HepG2 (cell line): ENCODE measurements around the gene OBP2B. TPM values are rescaled to one million over a fixed set of nuclear protein-coding genes. Genes with fewer than 3 reads are reported as not detected.

Experiments used
- PTBP1 ChIP-seq: fragments of 200-400 bp; formaldehyde crosslinking; IDR thresholded peaks from 2 replicates; pipeline ENCODE4 v1.6.1; 2018; ENCODE audit warnings: low read length, low read depth; ENCODE audit not compliant: poor library complexity, severe bottlenecking
- ZFYVE20 ChIP-seq: sonication (generic); formaldehyde crosslinking; IDR thresholded peaks from 2 replicates; pipeline ENCODE4 v1.8.0; 2023; ENCODE audit warnings: low read depth, mild to moderate bottlenecking, moderate library complexity, missing genetic modification reagents, borderline replicate concordance
- ZNF256 ChIP-seq: sonication (generic); formaldehyde crosslinking; conservative IDR thresholded peaks from 2 replicates; pipeline ENCODE4 v1.4.0; 2020; ENCODE audit warnings: missing genetic modification reagents
- ZNF569 ChIP-seq: sonication (generic); formaldehyde crosslinking; IDR thresholded peaks from 2 replicates; pipeline ENCODE4 v1.5.0; 2020; ENCODE audit warnings: mild to moderate bottlenecking, missing genetic modification reagents, moderate library complexity, borderline replicate concordance
- polyA plus RNA-seq, 8 experiments: library from polyadenylated mRNA; depleted of rRNA in 3 of 8; stranded (reverse) in 7 of 8; unstranded in 1 of 8; fragments of >200 nt; fragmentation: Illumina TruSeq in 4 of 8; extraction: Trizol in 4 of 8; gene quantifications; 2 replicates each; pipeline versions ENCODE4 v1.2.1 to v1.2.3, GENCODE V29; 2011 to 2016; ENCODE audit warnings: low read depth in 4 of 8, missing spikeins in 1 of 8, mixed read lengths in 1 of 8; ENCODE audit not compliant: insufficient read depth in 1 of 8
- total RNA-seq, 5 experiments: library from RNA; depleted of rRNA; stranded (reverse); fragments of >200 nt; fragmentation: Illumina TruSeq; extraction: Trizol; gene quantifications; 2 replicates each; pipeline ENCODE4 v1.2.3, GENCODE V29; 2016; ENCODE audit warnings: low read depth in 1 of 5
- TF ChIP-seq, protein P1 (sequence below): sonication (generic); formaldehyde crosslinking; IDR thresholded peaks from 2 replicates; pipeline ENCODE4 v1.4.0; 2020; ENCODE audit warnings: missing genetic modification reagents
- TF ChIP-seq, protein P2 (sequence below): sonication (generic); formaldehyde crosslinking; IDR thresholded peaks from 2 replicates; pipeline ENCODE4 v1.4.0; 2020; ENCODE audit warnings: missing genetic modification reagents
- TF ChIP-seq, protein P3 (sequence below): sonication (generic); formaldehyde crosslinking; IDR thresholded peaks from 2 replicates; pipeline ENCODE4 v1.4.0; 2020; ENCODE audit warnings: mild to moderate bottlenecking, missing genetic modification reagents

Gene OBP2B
- total and polyA plus RNA-seq, 2 of the 13 experiments (the other 11 are each of a cell fraction or from before 2014, with no cell fraction given), result not detected

DNA sequence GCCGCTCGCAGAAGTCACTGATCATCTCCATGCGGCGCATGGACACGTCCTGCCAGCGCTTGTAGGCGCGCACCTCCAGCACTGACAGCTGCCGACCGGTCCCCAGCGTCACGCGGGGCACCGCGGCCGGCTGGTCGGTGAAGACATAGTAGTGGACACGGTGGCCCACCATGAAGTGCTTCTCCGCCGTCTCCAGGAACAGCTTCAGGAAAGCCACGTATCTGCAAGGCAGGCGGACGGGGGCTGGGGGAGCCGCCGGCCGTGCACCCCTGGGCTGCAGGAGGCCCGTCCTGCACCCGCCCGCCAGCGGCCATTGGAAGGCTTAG, 47.0 kb upstream of the OBP2B start (continued):
- TF ChIP-seq ZNF569 (CRISPR knock-in tag) (no peak), ZNF256 (no peak), ZFYVE20 (CRISPR knock-in tag) (no peak), PTBP1 (no peak)
- TF ChIP-seq, protein P1, sequence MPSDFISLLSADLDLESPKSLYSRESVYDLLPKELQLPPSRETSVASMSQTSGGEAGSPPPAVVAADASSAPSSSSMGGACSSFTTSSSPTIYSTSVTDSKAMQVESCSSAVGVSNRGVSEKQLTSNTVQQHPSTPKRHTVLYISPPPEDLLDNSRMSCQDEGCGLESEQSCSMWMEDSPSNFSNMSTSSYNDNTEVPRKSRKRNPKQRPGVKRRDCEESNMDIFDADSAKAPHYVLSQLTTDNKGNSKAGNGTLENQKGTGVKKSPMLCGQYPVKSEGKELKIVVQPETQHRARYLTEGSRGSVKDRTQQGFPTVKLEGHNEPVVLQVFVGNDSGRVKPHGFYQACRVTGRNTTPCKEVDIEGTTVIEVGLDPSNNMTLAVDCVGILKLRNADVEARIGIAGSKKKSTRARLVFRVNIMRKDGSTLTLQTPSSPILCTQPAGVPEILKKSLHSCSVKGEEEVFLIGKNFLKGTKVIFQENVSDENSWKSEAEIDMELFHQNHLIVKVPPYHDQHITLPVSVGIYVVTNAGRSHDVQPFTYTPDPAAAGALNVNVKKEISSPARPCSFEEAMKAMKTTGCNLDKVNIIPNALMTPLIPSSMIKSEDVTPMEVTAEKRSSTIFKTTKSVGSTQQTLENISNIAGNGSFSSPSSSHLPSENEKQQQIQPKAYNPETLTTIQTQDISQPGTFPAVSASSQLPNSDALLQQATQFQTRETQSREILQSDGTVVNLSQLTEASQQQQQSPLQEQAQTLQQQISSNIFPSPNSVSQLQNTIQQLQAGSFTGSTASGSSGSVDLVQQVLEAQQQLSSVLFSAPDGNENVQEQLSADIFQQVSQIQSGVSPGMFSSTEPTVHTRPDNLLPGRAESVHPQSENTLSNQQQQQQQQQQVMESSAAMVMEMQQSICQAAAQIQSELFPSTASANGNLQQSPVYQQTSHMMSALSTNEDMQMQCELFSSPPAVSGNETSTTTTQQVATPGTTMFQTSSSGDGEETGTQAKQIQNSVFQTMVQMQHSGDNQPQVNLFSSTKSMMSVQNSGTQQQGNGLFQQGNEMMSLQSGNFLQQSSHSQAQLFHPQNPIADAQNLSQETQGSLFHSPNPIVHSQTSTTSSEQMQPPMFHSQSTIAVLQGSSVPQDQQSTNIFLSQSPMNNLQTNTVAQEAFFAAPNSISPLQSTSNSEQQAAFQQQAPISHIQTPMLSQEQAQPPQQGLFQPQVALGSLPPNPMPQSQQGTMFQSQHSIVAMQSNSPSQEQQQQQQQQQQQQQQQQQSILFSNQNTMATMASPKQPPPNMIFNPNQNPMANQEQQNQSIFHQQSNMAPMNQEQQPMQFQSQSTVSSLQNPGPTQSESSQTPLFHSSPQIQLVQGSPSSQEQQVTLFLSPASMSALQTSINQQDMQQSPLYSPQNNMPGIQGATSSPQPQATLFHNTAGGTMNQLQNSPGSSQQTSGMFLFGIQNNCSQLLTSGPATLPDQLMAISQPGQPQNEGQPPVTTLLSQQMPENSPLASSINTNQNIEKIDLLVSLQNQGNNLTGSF, result no peak
- TF ChIP-seq, protein P2, sequence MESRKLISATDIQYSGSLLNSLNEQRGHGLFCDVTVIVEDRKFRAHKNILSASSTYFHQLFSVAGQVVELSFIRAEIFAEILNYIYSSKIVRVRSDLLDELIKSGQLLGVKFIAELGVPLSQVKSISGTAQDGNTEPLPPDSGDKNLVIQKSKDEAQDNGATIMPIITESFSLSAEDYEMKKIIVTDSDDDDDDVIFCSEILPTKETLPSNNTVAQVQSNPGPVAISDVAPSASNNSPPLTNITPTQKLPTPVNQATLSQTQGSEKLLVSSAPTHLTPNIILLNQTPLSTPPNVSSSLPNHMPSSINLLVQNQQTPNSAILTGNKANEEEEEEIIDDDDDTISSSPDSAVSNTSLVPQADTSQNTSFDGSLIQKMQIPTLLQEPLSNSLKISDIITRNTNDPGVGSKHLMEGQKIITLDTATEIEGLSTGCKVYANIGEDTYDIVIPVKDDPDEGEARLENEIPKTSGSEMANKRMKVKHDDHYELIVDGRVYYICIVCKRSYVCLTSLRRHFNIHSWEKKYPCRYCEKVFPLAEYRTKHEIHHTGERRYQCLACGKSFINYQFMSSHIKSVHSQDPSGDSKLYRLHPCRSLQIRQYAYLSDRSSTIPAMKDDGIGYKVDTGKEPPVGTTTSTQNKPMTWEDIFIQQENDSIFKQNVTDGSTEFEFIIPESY, result no peak
- TF ChIP-seq, protein P3, sequence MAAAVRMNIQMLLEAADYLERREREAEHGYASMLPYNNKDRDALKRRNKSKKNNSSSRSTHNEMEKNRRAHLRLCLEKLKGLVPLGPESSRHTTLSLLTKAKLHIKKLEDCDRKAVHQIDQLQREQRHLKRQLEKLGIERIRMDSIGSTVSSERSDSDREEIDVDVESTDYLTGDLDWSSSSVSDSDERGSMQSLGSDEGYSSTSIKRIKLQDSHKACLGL, result no peak
- TF ChIP-seq, all 625 proteins: peak for 0
